Activated CD4-positive, alpha-beta T cell treated with anti-CD3 and anti-CD28 coated beads for 1 hour (primary cell): ENCODE results near the gene NPLOC4.

Source experiments
- DNase-seq: peaks from one replicate; pipeline ENCODE4 v3.0.0-alpha.2; 2020

Gene NPLOC4

DNA sequence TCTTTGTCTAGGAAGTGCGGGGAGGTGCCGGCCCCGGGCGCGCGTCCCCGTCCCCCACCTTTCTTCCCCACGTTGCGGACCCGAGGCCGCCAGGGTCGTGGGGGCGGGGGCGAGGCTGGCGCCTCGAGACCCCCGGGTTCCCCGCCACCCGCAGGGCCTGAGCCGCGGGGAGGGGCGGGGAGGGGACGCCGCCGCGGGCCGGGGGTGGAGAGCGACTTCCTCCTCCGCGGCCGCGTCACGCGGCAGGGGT is 122.5 kb downstream of the NPLOC4 start:
- no peak for DNase-seq

DNA sequence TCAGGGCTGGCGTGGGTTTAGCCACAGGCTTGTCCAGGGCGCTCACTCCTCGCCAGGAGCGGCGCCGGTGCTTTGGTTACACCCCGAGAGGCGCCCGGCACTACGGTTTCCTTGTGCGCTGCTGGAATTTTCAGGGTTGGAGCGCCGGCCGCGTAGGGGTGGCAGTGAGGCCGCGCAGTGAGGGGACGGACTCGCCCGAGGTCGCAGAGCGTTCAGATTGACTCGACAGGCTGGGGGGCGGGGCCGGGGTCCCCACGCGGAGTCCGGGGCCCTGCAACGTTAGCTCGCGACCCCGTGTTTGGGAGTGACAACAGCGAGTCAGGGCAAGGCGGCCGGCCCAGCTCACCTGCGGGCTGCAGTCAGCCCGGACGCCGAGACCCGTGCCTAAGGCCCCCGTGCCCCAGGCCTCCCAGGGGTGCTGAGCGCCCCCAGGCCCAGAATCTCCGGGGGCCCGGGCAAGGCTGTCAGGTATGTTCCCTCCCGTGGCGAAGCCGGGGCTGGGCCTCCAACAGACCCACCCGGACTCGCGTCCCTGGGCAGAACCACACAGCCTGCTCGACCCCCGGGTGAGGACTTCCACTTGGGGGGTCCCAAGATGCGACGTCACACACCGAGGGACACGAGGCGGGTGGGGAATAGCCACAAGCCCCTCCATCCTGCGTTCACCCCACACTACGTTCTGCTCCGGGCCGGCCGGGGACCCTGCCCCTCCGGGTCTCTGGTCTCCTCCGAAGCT is 123.0 kb downstream of the NPLOC4 start:
- DNase-seq = no peak

DNA sequence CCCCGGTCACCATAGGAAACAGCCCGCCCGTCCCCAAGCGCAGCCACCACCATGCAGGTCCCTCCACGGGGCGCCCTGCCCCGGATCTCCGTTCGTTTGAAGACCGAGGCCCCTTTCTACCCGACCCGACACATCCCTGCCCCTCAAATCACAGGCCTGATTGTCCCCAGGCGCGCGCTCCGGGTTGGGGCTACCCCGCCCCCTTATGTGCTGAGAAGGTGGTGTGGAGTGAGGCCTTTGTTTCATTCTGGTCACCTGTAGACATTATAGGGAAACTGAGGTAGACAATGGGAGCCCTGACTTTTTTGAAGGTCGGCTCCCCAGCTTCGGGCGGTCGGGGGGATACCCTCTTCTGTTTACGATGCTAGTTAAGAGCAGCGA is 123.5 kb downstream of the NPLOC4 start:
- peak; percentile 52 for DNase-seq

DNA sequence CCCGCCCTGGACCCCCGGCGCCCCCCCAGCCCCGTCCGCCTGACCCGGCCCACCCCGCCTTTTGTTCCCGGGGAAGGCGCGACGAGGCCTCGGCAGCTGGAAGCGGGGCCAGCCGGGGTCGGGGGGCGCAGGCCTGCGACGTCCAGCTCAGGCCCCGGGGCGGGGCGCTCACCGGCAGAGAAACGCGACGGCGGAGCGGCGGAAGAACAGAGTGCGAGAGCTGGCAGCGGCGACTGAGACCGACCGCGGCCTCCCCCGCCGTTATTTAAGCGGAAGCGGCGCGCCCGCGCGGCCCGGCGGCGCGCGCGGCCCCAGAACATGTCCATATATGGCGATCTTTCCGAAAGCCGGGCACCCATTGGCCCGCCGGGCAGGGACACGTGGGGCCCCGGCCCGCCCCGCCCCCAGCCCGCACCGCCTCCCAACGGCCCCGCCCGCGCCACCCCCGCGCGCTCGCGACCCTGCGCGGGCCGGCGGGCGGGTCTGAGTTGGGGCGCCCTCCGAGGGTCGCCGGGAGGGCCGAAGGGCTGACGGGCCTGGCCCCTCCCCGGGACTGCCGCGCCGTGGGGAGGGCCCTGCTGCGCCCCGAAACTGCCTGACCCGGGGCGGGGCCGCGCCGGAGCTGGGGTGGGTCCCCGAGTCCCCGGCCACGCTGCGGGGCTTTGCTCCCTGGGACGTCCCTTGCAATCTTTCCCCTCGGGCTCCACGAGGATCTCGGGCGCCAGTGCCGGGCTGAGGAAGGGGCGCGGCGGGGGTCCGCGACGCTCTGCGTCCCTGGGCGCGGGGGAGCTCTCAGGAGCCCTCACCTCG is 124.1 kb downstream of the NPLOC4 start, which contains the start of gene ACTG1:
Gene ACTG1 (minus strand): TSS at position 238 of the 810 bp plus-strand sequence. CDS start 445 bp downstream, outside the sequence.
- peak; percentile 92 for DNase-seq

- peak; percentile 50 for DNase-seq
Observed at GRCh38 chr17:81511804-81512561, 124.9 kb downstream of the NPLOC4 start.

- no peak for DNase-seq
Observed at GRCh38 chr17:81511554-81511803, 125.4 kb downstream of the NPLOC4 start.

DNA sequence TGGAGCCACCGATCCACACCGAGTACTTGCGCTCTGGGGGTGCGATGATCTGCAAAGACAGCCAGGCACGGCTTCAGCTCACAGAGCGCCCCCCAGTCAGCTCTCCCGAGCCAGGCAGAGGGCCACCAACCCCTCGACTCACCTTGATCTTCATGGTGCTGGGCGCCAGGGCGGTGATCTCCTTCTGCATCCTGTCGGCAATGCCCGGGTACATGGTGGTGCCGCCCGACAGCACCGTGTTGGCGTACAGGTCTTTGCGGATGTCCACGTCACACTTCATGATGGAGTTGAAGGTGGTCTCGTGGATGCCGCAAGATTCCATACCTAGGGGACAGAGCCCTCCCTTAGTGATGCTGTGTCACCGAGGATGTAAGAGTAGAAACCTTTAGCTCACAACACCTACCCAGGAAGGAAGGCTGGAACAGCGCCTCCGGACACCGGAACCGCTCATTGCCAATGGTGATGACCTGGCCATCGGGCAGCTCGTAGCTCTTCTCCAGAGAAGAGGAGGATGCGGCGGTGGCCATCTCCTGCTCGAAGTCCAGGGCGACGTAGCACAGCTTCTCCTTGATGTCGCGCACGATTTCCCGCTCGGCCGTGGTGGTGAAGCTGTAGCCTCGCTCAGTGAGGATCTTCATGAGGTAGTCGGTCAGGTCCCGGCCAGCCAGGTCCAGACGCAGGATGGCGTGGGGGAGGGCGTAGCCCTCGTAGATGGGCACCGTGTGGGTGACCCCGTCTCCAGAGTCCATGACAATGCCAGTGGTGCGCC is 125.9 kb downstream of the NPLOC4 start:
- no peak for DNase-seq

- no peak for DNase-seq
Observed at GRCh38 chr17:81509972-81510784, 126.7 kb downstream of the NPLOC4 start.

- DNase-seq = no peak
Observed at GRCh38 chr17:81509207-81509971, 127.5 kb downstream of the NPLOC4 start.

GRCh38 chr17:81508639-81509206 is 128.2 kb downstream of the NPLOC4 start:
- DNase-seq = no peak
